ENCODE results near the gene IGSF21.

DNA sequence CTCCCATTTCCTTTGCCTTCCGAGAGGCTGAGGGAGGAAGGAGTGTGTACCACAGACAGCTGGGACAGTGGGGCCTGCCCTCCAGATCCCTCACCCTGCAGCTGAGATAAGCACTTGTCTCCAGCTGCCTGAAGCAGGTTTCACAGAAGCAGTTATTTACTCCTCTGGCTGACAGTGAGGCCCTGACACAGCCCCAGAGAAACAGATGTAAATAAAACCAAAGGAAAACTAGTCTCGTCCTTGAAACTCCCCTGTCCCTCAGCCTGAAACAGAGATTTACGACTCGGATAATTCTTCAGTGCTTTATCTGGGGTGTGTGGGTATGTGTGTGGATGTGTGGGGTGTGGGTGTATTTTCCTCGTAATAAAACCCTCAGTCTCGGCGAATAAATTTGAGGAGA is 181.1 kb downstream of the IGSF21 start:
- TF ChIP-seq POLR2A (IDR thresholded peaks at IDR 0.05), result no peak
- no peak for TF ChIP-seq CTCF (IDR thresholded peaks at IDR 0.05)

Data from tibial nerve (tissue), 3 donors.